ENCODE data around the gene CHMP1A. TPM values are rescaled to one million over a fixed set of nuclear protein-coding genes. Genes with fewer than 3 reads are reported as not detected.
"Not testable (repeated sequence)": the region's sequence is repeated elsewhere in the genome, so short reads cannot be mapped to it uniquely, and the experiment has no call there.

CHMP1A gene
- total and polyA plus RNA-seq, 2 of the 8 experiments (the other 6 are each of a cell fraction or from before 2014, with no cell fraction given): 64.4 to 75.8 TPM

GRCh38 chr16:89672177-89672941 is 14.9 kb upstream of the CHMP1A start (continued):
- TF ChIP-seq TAF7 (optimal IDR thresholded peaks at IDR 0.05; ENCODE audit: borderline replicate concordance, low read depth, low read length): no peak
- TF ChIP-seq JUND (IDR thresholded peaks at IDR 0.05; ENCODE audit: low read length): no peak
- TF ChIP-seq RXRA (IDR thresholded peaks at IDR 0.05; ENCODE audit: insufficient read depth, low read depth, low read length): no peak

- H2BK120ac ChIP-seq (replicated peaks; ENCODE audit: low read depth, low read length); H2BK20ac ChIP-seq (ENCODE audit: low read length); H3K4me3 ChIP-seq (ENCODE audit: extremely low read depth in 1 of 4, insufficient read depth in 2 of 4, low read depth in 3 of 4, low read length in 4 of 4); H3K56ac ChIP-seq (replicated peaks; ENCODE audit: insufficient read length, low read depth, low read length); H2BK12ac ChIP-seq (ENCODE audit: low read depth, low read length); H2AFZ ChIP-seq (ENCODE audit: low read length); H3K9ac ChIP-seq (replicated peaks in 1 of 4; ENCODE audit: extremely low read depth in 1 of 4, low read depth in 3 of 4, low read length in 3 of 4); H3K14ac ChIP-seq (ENCODE audit: insufficient read length); H3K4ac ChIP-seq (replicated peaks; ENCODE audit: insufficient read length, low read depth, low read length); H3K4me1 ChIP-seq (replicated peaks in 1 of 4; ENCODE audit: control insufficient read depth in 3 of 4, insufficient read depth in 4 of 4, low read length in 3 of 4); H3K18ac ChIP-seq (ENCODE audit: extremely low read depth, low read length); DNase-seq (ENCODE audit: low read depth in 1 of 2, low spot score in 2 of 2); FAIRE-seq; H2BK15ac ChIP-seq (ENCODE audit: low read length); H3K79me2 ChIP-seq (ENCODE audit: control insufficient read depth in 1 of 2, insufficient read depth in 2 of 2, low read length in 2 of 2); H3K23ac ChIP-seq (ENCODE audit: insufficient read length); H3K27me3 ChIP-seq (replicated peaks in 1 of 4; ENCODE audit: control insufficient read depth in 3 of 4, extremely low read depth in 1 of 4, insufficient read depth in 3 of 4, low read length in 3 of 4); H3K27ac ChIP-seq (ENCODE audit: low read depth, low read length); H2BK5ac ChIP-seq (ENCODE audit: low read depth, low read length); H4K5ac ChIP-seq (ENCODE audit: insufficient read length, low read depth, low read length); H3K4me2 ChIP-seq (ENCODE audit: insufficient read depth in 1 of 2, low read depth in 2 of 2, low read length in 2 of 2); H4K8ac ChIP-seq (ENCODE audit: extremely low read depth, insufficient read depth, low read length); H4K20me1 ChIP-seq (replicated peaks in 1 of 2; ENCODE audit: control insufficient read depth in 1 of 2, insufficient read depth in 2 of 2, low read length in 2 of 2); H3K23me2 ChIP-seq (ENCODE audit: low read depth, low read length); H4K91ac ChIP-seq (replicated peaks; ENCODE audit: insufficient read length, low read length); H3K79me1 ChIP-seq (ENCODE audit: low read depth, low read length); H2AK5ac ChIP-seq (ENCODE audit: low read depth, low read length); H3K36me3 ChIP-seq (ENCODE audit: control insufficient read depth in 2 of 4, insufficient read depth in 4 of 4, low read length in 3 of 4): not testable (repeated sequence)
- 84% methylated on average over 3 of the region's 4 CpGs; no CpG with 5 or more reads in 1 of the 2 experiments for WGBS, 2 experiments (ENCODE audit: extremely low coverage in 1 of 2, insufficient coverage in 1 of 2, insufficient read length in 1 of 2, insufficient replicate concordance in 2 of 2, low coverage in 1 of 2, low lambda C conversion rate in 2 of 2, missing lambda C conversion rate in 1 of 2)
- ChIA-PET CTCF (ENCODE audit: partially characterized antibody) (interaction anchor here (0.6 to 1.9 kb wide), 5 partner anchors 12 to 411 kb away, joined by 3 to 11 read pairs (median 5); partner anchors contain the start of gene CDK10), POLR2A (ENCODE audit: partially characterized antibody) (interaction anchor here (1.4 kb wide), 1 partner anchor 14 kb away, joined by 3 read pairs; the partner anchor contains the start of genes CHMP1A and SPATA33)
- H3K9me3 ChIP-seq (ENCODE audit: insufficient read depth in 2 of 2, low read depth in 1 of 2, low read length in 1 of 2): peaks cover 8 to 11% of the 10 kb centered on the region in 2 experiments; a peak in 2 of 4 replicates
Measured at GRCh38 chr16:89671565-89671964, 14.1 kb upstream of the CHMP1A start.

All from H1 (cell line).